NCI-H1105 treated with DMSO at 0.1 percent for 48 hours (cell line): ENCODE measurements around the gene CAMK2B.
A peak's percentile ranks its signal among the peaks of the same experiment; 100 is the strongest.

Experiments used
- DNase-seq: peaks from one replicate; lab custom pipeline; 2025; lab: John Stamatoyannopoulos, UW

Gene CAMK2B

DNA sequence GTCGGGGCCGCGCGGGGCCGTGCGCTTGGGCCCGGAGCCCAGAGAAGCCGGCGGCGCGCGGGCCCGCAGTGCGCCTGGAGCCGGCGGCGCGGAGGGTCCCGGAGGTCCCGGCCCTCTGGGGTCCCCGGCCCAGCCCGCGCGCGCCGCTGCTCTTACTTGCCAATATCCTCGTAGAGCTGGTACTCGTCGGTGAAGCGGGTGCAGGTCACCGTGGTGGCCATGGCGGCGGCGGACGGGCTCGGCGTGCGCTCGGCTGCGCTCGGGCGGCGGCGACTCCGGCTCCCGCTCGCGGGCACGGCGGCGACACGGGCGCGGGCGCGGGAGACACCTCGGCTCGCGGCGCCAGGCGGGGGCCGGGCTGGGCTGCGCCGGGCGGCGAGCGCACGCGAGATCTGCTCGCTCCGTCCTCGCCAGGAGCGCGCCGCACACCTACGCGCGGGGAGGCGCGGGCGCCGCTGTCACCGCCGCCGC is at the start of gene CAMK2B:
Gene CAMK2B, minus strand, starts transcription at position 394 of the 471 bp plus-strand sequence. Its CDS starts 173 bp downstream, at position 221.
- peak; percentile 24 for DNase-seq

DNA sequence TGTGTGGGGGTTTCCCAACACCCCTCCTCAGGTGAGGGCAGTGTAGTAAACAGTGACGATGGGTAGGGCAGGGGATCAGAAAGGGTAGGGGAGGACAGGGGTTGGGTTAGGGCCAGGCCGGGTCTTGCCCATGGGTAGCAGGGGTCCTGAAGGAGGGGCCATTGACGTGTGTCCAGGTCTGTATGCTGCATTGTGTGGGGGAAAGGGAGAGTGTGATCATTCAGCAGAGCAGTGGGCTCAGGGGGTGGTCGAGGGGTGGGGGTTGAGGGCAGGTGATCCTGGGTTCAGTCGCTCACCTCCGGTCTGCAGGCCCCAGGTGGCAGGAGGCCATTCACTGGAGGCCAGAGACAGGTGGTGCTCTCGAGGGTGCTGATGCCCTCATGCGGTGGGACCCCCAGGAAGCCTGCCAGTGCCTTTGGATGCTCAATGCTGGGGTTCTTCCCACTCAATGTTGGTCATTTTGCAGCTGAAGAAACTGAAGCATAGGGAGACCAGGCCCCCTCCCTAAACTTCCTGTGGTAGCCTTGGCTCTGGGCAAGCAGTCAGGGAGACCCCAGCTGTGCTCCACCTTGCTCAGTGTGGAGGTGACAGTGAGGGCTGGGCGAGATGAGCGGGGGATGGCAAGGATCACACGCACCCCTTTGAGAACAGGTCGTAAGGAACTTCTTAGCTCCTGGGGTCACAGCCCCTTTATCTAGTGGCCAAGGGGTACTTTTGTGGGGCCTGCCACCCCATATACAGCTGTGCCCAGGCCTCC is 48.8 kb upstream of the CAMK2B start:
- no peak for DNase-seq

DNA sequence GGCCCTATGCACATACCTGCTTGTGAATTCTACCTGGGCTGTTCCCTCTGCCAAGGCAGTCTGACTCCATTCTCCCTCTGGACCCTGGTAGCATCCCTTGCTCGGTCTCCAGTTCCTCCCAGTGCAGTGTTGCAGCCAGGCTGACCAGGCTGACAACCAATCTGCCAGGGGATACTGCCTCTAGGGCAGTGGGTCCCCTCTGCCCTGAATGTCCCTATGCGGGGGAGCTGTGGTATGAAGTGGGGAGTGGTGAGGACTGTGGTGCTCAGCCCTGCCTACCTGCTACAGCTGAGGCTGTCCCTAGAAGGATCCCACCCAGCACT is 48.0 kb upstream of the CAMK2B start:
- no peak for DNase-seq

DNA sequence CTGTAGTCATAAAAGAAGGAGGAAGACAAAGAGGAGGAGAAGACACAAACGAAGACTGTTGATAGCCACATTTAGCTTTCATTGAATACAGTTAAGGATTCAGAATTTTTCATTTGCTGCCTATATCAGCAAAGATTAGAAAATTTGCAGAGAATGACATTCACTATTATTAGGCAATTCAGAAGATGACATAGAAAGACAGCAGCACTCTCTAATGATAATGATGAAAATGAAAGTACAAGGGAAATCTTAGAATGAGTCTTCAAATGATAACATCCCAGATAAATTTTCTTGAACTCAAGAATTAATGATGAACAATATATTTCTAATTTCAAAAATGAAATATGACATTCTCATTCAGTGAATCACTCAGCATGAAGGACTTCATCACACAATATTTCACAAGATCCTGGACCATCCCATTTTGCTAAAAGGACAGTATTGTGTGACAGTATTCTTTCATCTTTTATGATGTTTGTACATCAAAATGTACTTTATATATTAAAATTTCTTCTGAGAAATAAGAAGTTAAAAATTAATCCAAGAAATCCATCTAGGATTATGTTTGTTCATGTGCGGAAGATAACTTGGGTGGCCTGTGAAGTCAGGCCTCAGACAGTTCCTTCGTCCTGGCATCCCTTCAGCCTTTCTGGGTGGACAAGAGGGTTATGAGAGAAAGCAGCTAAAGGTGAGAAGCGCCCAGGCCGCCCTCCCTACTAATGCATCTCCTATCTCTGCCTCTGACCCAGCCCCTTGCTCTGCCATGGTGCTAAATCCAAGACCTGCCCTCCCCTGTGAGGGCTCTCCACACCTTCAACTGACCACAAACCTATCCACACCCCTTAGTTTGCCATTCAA is 47.4 kb upstream of the CAMK2B start:
- no peak for DNase-seq

DNA sequence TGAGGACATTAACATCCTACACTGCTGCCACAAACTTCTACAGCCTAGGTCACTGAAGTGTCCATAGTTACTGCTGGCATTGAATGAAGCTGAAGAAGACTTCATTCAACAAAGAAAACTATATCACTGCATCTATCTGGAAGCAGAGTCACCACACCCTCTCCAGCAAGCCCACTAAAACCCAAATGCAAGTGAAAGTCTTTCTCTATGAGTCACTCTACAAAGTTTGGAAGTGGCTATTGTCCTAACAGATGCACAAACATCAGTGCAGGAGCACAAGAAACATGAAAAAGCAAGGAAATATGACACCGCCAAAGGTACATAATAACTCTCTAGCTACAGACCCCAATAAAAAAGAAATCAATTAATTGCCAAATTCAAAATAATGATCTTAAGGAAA is 43.5 kb upstream of the CAMK2B start:
- DNase-seq = no peak

DNA sequence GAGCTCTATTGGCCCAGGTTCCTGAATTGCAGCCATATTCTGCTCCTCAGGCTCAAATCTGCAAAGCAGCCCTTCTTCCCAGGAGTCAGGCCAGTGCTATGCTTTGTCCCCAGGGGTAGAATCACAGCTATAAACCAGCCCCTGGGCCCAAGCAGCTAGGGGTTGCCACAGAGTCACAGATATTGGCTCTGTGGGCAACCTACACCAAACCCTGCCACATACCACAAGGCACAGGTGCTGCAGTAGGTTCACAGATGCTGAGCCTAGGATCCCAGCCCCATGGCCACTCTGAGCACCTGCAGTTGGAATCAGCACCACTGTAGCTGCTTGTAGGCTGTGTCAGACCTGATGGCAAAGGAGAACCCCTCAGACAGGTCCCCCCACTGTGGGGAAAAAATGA is 43.1 kb upstream of the CAMK2B start:
- DNase-seq = no peak

DNA sequence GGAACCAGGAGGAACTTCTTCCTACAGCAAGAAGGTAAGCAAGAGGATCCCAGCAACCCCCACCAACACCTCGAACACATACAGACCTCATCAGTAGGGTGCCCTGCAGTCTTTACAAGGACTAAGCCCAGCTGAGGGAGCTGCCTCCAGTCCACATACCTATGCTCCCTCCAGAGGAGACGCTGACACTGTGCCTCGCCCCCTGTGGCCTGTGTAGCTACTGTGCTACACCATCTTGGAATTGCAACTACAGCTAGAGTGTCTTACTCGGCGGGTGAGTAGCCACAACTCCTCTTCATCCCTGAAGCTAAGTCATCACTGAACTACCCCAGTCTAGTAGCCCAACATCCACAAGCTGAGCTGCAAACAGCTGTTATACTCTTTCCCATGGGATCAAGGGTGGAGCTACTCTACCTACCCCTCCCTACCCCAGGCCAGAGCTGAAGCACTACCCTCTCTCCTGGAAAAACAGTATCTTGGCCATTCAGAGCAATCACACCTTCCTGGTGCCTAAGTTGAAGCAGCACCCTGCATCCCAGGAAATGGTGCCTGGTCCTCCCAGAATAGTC is 42.2 kb upstream of the CAMK2B start:
- DNase-seq = no peak

DNA sequence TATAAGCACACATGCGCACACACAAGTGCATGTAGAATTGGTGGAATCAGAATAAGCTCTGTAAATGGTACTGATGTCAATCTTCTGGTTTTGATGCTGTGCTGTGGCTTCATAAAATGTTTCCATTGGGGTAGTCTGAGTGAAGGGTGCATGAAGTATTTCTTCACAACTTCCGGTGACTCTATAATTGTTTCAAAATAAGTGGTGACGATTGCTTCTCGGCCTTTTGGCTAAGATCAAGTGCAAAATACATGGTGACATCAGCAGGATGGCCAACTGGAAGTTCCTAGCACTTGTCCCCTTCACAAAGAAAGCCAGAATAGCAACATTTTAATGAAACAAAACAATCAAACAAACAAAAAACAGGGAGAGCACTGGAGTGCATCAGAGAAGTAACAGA is 41.6 kb upstream of the CAMK2B start:
- DNase-seq = no peak

DNA sequence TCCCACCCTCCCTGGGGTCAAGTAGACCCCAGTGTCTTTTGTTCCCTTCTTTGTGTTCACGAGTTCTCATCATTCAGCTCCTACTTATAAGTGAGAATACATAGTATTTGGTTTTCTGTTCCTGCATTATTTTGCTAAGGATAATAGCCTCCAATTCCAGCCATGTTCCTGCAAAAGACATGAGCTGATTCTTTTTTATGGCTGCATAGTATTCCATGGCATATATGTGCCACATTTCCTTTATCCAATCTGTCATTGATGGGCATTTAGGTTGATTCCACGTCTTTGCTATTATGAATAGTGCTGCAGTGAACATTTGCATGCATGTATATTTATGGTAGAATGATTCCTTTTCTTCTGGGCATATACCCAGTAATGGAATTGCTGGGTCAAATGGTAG is 28.3 kb upstream of the CAMK2B start:
- DNase-seq = no peak

DNA sequence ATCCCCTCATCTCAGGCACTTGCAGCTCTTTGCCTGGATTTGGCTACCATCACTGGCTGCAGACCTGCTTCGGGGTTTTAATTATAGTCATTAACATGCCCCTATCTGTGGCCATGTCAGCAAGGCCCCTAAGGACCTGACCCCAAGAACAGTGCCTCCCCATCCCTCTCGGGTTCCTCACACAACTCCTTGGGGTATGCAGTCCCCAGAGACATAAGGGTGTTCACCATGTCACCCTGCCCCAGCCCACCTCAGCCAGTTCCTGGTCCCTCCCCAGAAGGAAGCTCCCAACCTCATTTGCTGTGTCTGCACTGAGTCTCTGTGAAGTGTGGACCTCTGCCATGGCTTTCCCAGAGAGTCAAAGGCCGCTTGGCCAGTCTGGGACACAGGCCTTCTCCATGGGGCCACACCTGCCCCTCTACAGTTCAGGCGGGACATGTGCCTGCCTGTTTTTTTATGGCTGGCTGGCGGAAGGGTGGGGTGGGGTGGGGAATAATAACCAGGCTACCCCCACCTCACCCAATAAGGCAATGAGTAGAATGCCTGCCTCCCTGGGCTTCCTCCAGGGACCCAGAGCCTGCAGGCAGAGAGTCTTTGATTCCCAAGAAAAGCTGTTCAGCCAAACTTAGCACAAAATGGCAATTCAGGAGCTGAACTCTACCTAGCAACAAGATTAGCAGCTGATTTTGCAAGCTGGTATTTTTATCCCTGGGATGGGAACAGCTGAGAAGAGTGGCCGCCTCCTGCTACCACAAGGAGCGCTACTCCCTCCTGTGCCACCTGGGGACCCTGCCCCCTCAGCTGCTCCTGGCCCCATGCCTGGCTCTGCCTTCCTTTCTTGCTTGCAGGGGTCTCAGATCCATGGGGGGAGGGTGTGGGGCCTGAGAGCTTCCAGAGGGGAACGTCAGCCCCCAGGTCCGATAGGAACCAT is 23.7 kb upstream of the CAMK2B start:
- no peak for DNase-seq

DNA sequence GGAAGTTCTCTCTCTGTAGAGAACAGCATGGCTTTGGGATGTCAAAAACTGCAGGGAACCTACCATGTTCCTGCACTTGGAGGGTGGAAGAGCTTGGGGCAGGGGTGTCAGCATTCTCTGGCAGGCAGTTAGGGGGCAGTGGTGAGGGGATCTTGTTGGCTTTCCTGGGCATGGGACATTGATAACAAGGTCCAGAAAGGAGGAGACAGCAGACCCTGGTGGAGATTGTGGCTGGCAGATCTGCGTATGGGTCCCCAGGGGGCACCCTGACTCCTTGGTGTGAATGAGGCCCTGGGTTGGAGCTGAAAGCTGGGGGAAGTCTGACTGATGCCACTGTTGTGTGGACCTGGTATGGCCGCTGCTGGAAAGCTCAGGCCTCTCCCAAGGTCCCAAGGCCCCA is 22.9 kb upstream of the CAMK2B start:
- no peak for DNase-seq

DNA sequence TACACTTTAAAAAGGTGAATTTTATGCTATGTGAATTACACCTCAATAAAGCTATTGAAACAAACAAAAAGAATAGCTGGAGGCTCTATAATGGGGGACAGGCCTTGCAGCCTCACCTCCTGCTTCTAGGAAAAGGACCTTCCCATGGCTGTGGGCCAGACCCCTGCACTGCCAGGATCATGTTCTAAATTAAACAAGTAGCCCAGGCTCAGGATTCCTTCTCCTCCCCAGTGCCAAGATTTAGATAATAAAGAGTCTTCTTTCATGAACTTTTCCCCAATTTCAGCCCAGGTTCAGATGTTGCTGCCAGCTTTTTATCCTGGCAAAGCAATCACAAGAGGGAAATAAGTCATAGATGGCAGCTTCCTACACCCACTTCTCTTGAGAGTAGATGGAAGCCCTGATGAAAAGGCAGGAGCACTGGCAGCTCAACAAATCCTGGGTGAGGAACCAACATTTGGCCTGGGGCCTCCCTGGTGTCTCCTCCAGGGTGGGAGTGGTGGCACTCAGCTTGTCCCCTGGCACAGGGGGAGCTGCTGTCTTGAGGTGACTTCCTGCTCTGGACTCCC is 22.2 kb upstream of the CAMK2B start:
- DNase-seq = no peak

DNA sequence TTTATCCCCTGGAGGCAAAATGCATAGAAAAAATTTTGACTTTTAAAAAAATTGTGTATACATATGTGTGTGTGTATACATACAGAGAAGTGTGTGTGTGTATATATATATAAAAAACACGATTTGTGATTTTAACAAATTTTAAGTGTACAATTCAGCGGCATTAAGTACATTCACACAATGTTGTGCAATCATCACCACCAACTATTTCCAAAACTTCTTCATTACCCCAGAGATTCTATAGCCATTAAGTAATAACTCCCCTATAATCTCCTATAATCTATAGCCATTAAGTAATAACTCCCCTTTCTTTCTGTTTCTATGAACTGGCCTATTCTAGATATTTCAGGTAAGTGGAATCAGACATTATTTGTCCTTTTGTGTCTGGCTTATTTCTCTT is 20.7 kb upstream of the CAMK2B start:
- DNase-seq = no peak

DNA sequence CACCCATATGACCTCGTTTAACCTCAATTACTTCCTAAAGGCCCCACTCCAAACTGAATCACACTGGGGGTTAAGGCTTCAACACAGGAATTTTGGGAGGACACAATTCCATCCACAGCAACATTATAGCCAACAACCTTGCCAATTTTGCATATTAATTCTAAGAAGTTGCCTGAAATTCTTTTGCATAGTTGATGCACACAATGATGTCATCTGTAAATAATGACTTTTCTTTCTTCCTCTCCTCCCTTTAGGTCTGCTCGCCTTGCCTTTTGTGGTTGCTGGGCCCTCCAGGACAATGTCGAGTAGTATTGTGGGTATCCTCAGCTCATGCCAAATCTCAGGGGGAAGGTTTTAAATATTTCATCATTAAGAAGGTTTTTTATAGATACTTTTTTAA is 16.0 kb upstream of the CAMK2B start:
- no peak for DNase-seq

DNA sequence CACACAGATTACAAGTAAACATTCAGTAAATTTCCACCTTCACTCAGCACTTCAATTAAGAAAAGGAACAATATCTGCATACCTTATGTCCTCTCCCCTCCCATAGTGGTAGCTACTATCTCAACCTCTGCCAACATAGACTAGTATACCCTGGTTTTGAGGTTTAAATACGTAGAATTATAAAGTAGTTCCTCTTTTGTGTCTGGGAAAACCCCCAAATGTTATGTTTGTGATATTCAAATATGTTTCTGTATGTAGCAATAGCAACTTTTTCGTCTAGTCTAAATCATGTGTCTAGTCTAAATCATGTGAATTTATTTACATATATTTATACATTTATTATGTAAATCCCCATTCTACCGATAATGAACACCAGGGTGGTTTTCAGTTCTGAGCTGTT is 13.2 kb upstream of the CAMK2B start:
- no peak for DNase-seq

DNA sequence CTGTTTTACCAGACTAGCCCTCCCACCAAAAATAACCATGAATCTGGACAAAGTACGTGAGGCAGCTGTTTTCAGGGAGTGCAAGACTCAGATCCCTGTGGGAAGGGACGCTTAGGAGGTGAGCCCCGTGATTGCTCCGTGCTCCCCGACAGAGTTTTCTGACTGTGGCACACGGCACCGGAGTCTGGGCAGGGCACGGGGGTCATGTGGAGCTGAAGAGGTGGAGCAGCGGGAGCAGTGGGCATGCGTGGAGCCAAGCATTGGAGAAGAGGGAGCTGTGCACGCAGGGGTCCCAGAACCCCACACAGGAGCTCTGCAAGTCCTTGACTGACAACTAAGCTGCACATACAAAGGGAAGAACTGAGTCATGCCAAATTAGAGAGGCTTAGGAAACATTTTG is 11.1 kb upstream of the CAMK2B start:
- DNase-seq = no peak

DNA sequence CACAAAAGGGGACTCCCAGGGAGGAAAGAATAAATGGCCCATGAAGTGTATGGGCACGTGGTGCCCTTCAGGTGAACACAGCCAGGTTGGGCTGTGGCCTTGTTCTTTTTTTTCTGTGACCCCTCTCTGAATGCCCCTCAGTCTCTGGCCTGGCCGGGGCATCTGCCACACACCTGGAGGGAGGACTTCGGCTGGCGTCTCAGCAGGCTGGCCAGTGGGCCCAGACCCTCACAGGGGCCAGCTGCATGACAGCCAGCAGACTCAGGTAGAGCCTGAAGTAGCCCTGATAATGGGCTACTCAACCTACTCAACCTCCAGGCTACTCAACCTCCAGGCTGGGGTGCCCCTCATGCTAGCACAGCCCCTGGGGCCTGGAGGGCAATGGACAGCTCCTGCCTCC is 9.8 kb upstream of the CAMK2B start:
- no peak for DNase-seq

DNA sequence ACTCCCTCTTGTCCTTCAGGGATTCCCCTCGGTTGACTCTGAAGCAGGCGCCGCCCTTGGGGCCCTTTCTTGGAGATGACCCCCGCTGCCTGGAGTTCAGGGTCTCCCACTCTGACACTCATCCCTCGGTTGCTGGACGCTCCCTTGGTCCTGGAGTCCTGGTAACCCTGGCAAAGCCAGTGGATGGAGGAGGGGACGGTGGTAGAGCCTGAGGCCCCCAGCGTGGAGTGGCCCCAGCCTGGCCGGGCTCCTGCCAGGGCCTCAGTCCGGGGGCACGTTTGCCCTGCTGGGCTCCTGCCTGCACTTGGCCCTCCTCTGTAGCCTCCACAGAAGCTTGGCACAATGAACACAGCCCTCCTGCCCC is 9.3 kb upstream of the CAMK2B start:
- DNase-seq = no peak

DNA sequence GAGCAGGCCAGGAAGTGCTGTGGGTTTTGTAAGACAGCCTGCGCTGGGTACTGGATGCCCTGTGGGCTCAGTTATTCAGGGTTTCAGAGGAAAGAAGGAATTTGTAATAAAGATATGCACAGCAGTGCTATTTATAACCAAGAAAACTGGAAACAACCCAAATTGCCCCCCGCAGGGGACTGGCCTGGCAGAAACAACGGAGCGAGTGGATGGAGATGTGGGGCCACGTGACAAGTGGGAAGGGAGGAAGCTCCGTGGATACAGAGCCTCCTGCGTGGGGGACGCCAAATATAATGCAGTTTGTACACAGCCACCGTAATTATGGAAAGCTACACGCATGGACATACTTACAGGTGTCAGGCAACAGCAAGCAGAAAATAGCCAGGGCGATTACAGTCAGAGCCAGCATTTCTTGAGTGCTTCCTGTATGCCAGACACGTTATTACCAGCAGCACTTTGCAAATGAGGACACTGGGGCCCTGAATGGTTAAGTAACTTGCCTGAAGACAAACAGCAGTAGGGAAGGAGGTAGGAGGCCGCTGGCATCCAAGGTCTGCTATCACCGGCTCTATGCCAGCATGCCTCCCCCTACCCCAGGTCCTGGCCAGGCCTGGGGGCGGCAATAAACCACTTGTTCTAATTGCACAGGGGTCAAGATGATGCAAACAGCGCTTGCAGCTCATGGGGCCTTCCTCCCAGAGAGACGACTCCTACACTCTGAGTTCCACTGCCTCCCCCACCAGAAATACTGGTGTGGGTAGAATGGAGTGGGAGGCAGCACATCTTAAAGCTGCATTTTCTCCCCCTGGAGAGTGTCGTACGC is 8.7 kb upstream of the CAMK2B start:
- DNase-seq = no peak

DNA sequence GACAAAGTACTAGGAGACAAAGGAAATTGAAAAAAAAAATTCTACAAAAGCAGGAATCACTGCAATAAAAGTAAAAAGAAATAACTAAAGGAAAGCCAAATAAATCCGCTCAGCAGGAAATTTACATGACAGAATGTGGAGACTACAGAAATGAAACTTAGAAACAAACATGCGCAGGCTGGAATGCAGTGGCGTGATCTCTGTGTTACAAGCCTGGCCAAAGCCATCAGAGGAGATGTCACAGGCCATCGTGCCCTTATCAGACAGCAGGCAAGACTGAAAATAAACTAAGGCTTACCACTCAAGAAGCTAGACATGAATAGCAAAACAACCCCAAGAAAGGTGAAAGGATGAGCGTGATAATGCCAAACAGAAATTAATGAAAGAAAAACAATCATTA is 6.3 kb upstream of the CAMK2B start:
- no peak for DNase-seq

DNA sequence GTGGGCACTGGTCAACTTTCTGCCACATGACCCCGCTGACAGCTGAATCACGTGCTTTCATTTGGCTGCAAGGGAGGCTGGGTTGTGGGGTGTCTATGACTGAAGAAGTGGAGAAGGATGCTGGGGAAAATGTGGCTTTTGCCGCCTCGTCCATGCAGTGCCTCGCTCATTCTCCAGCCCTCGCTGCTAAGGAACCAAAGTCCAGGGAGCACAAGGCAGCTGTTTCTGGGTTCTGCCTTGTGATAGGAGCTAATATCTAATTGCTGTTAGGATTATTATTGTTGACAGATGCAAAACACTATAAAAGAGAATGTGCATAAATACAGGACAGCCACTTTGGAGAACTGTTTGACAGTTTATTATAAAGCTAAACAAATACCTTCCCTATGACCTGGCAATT is 4.9 kb upstream of the CAMK2B start:
- no peak for DNase-seq
